ENCODE results near the gene COL1A2. TPM values are rescaled to one million over a fixed set of nuclear protein-coding genes. Genes with fewer than 3 reads are reported as not detected.
A peak's percentile ranks its signal among the peaks of the same experiment; 100 is the strongest.

COL1A2 gene
- total RNA-seq, 1 donor: 4,453 TPM

- TF ChIP-seq, protein P1, sequence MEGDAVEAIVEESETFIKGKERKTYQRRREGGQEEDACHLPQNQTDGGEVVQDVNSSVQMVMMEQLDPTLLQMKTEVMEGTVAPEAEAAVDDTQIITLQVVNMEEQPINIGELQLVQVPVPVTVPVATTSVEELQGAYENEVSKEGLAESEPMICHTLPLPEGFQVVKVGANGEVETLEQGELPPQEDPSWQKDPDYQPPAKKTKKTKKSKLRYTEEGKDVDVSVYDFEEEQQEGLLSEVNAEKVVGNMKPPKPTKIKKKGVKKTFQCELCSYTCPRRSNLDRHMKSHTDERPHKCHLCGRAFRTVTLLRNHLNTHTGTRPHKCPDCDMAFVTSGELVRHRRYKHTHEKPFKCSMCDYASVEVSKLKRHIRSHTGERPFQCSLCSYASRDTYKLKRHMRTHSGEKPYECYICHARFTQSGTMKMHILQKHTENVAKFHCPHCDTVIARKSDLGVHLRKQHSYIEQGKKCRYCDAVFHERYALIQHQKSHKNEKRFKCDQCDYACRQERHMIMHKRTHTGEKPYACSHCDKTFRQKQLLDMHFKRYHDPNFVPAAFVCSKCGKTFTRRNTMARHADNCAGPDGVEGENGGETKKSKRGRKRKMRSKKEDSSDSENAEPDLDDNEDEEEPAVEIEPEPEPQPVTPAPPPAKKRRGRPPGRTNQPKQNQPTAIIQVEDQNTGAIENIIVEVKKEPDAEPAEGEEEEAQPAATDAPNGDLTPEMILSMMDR (IDR thresholded peaks at IDR 0.05; ENCODE audit: insufficient read depth, low read length): no peak
- peak; percentile 47 for DNase-seq (ENCODE audit: low read depth)
- H3K4me3 ChIP-seq (ENCODE audit: low read depth, low read length): no peak overlapping the region
Measured at GRCh38 chr7:94417901-94418300, 23.2 kb downstream of the COL1A2 start.

GRCh38 chr7:94418851-94419250, 24.2 kb downstream of the COL1A2 start:
- H3K4me3 ChIP-seq (ENCODE audit: low read depth, low read length): no peak overlapping the region
- peak; percentile 44 for DNase-seq (ENCODE audit: low read depth)
- TF ChIP-seq, protein P1 (IDR thresholded peaks at IDR 0.05; ENCODE audit: insufficient read depth, low read length): no peak

GRCh38 chr7:94420328-94420727, 25.6 kb downstream of the COL1A2 start:
- DNase-seq (ENCODE audit: low read depth): peak; percentile 52
- no peak overlapping the region for H3K4me3 ChIP-seq (ENCODE audit: low read depth, low read length)
- TF ChIP-seq, protein P1 (IDR thresholded peaks at IDR 0.05; ENCODE audit: insufficient read depth, low read length): no peak

DNA sequence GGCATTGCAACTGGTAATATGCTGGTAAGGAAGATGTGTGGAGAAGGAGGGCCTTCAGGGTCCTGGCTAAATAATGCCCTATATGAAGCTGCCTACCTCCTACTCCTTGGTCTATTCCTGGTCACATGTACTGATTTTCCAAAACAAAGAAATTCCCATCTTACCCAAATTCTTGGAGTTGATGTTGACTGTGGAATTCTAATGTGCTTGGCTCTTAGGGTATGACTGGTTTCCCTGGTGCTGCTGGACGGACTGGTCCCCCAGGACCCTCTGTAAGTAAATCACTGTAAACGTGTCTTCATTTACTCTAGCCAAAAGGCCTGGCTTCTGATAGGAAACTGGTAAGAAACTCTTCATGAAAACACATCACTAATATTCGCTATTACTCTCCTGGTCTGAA, 27.0 kb downstream of the COL1A2 start:
- TF ChIP-seq, protein P1 (IDR thresholded peaks at IDR 0.05; ENCODE audit: insufficient read depth, low read length): no peak
- peak; percentile 55 for DNase-seq (ENCODE audit: low read depth)
- H3K4me3 ChIP-seq (ENCODE audit: low read depth, low read length): no peak overlapping the region

GRCh38 chr7:94422136-94422535, 27.4 kb downstream of the COL1A2 start:
- peak; percentile 16 for DNase-seq (ENCODE audit: low read depth)
- TF ChIP-seq, protein P1 (IDR thresholded peaks at IDR 0.05; ENCODE audit: insufficient read depth, low read length): no peak

DNA sequence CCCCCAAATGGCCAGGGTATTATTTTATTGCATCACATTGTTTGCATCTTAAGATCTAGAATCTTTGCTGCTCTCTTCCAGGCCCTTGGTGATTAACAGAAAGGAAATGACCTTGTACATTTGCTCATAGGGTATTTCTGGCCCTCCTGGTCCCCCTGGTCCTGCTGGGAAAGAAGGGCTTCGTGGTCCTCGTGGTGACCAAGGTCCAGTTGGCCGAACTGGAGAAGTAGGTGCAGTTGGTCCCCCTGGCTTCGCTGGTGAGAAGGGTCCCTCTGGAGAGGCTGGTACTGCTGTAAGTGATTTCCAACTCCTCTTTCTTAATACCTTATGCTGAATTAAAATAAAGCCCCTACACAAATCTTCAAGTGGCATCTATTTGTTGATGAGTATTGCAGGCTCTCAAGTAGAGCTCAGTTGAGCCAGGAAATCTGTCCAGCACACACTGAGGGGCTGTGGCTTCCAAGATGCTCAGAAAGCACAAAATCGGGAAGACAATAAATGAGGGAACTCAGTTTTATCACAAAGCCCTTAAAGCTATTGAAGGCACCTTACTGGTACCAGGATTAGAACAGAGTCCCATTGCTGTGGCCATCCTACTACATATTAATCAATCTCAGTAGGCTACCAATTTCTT, 28.2 kb downstream of the COL1A2 start:
- peak; percentile 38 for DNase-seq (ENCODE audit: low read depth)
- H3K4me3 ChIP-seq (ENCODE audit: low read depth, low read length): no peak overlapping the region
- TF ChIP-seq, protein P1 (IDR thresholded peaks at IDR 0.05; ENCODE audit: insufficient read depth, low read length): no peak

More at GRCh38 chr7:94422136-94422535, 27.4 kb downstream of the COL1A2 start:
- H3K4me3 ChIP-seq (ENCODE audit: low read depth, low read length): no peak overlapping the region
